Measurements from ENCODE around the gene RNF26.

The RNF26 gene

DNA sequence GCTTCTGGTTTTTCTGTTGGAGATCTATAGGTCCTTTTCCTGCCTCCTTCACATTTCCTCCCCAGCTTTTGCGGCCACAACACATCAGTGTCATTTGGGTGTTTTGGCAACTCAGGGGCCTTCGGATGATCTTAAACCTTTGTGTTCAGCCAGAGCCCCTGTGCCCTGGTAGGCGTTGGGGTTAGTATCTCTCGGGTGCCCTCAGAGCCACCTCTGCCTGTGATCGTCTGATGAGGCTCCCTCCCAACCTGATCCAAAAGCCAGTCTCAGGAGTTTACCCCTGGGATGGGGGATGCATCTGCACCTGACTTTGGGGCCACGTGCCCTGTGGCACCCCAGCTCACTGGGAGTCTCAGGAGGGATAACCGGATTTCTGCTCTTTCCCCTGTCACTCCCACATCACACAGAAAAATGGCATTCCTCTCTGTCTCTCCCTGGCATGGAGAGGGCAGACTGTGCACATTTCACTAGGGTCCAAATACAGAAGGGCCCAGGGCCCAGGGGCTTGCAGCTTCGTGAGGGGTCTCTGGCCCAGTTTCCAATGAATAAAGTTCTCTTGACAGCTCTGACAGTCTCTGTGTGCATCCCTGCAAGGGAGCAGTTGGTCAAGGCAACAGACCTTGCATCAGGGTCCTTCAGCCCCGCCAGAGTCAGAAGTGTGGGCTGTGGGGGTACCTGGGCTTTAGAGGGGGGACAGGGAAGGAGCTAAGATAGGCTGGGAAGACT is 2.6 kb downstream of the RNF26 start:
- DNase-seq (ENCODE audit: low read depth): no peak

DNA sequence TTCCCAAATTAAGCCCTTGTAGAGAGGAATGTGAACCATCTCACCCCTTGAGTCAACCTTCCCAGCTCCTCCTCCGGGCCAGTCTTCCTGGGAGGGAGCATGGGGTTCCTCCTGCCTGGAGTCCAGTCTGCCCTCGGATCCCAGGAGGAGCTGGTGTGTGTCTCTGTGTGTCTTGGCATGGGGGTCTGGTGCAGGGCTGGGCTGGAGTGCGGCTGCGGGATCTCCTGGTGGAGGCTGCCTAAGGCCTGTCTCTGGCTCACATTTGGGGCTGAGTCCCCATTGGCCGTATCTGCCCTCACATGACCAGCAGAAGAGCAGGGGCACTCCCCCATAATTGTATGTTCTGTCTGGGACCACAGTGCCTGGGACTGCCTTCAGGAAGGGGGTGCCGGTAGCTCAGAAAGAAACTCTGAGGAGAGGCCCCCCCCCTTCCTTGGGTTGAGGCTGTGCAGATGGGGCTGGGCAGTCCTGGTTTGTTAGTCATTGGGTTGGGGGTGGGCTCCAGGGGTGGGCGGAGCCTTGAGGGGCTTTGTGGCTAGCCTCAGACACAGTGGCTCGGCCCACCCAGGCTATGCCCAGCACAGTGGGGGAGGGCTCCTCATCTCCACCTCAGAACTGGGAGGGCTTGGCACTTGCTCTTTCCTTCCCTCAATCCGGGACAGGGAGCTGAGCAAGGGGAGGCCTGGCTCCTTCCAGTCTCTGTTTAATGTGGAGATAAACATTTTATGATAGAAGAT is 3.4 kb downstream of the RNF26 start:
- no peak for DNase-seq (ENCODE audit: low read depth)

DNA sequence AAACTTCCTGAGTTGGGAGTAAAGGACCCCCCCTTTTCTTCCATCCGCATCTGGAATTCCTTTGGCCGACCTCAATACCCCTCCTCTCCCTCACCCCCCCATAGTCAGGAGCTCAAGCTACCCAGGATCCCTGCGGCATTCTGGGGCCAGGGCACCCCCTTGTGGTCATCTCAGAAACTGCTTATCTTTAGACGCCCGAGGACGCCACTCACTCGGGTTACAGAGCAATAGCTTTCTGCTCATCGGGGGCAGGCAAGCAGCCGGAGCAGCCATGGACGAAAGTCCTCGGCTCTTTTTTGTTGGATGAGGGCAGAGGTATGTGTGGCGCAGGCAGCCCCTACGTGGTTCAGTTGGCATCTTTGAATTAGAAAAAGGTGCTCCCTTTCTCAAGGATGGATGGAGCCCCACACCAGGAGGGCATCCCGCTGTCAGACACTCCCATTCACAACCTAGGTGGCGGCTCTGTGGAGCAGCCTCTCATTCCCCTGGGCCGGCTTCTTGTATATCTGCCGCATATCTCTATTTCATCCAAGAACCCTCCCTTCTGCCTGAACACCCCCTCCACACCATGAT is 4.1 kb downstream of the RNF26 start:
- peak; percentile 54 for DNase-seq (ENCODE audit: low read depth)

DNA sequence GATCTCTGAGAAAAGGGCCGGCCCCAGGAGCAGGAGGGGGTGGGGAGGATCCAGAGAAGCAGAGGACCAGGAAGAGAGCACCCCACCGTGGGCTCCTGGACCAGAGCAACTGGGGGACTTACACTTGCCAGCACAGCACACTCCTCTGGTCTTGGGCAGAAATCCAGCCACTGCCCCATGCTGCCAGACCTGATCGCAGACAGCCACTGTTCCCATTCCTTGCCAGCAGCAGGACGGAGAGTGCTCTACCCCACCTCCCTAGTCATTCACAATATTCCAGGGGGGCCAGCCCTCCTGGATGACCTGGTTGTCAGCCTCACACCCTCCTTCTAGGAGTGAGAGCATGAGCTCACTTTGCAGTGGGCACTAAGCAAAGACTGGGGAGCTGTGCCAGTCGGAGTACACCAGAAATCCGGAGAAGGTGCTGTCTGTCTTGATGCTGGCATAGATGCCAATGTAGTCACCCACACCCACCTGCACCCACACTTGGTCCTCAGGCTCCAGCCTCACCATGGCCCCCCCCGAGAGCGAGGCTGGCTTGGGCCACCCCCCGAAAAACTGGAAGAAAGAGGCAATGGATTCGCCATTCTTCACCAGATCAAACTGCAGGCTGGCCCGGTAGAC is 4.8 kb downstream of the RNF26 start:
- no peak for DNase-seq (ENCODE audit: low read depth)

DNA sequence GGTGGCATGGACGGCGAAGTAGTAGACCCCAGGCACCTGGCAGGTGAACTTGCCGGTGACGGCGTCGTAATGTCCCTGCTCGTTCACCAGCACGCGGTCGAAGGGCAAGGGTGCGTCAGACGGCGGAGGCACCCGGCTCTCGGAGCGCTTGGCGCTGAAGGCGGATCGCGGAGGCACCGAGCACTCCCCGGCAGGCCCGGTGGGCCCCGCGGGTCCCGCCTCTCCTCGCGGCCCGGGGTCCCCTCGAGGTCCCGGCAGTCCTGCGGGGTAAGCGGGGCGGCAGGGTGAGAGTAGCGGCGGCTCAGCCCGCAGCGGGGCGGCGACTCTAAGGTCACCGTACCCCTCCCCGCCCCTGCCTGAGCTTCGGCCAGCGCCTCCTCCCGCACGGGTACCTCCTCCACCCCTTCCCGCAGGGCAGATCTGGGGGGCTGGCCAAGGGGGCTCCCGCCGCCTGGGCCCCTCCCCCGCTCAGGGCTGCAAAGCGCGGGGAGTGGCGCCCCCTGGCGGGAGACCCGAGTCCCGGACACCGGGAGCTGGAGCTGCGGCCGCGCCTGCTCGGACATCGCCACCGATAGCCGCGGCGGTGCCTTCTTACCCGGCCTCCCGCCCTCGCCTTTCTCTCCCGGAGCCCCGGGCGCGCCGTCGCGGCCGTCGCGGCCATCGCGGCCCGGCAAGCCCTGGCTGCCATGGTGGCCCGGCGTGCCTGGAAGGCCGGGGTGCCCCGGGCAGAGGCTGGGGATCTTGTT is 5.4 kb downstream of the RNF26 start:
- DNase-seq (ENCODE audit: low read depth): peak; percentile 30

DNA sequence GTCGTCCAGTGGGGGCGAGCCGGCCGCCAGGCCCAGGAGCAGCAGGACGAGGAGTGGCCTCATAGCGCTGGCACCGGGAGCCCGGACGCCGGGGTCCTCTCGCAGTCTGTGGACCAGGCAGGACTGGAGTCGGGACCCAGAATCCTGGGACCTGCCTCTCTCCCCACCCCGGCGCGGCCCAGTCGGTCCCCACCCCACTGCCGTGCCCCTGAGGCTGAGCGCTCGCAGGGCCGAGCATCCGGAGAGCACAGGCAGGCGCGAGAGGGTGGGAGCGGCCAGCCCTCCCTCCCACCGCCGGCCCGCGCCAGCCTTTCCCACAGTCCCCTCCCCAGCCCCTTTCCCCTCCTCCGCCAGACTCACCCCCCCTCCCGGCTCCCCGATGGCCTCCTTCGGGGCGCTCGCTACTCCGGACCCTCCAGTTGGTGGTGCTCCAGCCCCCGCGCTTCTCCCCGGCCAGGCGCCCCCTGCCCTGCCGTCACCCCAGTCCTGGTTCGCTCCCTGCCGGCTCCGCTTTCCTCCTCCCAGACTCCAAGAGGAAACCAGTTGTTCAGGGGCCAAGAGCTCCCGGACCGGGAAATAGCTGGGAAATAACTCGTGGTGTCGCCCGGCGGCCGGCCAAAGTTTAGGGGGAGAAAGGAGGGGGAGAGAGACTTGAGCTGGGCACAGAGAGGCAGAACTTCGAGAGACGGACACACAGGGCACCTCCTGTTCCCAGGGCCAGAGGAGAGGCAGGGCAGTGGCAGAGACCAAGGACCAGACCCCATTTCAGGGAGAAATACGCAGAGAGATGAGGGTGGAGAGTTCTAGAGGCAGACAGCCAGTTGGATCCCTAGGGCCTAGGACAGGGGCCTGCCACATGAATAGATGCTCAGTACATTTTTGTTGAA is 6.3 kb downstream of the RNF26 start, which contains the start of gene C1QTNF5:
TSS of gene C1QTNF5 (minus strand) at position 549 of the 887 bp plus-strand sequence. CDS start at position 63, 486 bp downstream.
- no peak for DNase-seq (ENCODE audit: low read depth)

DNA sequence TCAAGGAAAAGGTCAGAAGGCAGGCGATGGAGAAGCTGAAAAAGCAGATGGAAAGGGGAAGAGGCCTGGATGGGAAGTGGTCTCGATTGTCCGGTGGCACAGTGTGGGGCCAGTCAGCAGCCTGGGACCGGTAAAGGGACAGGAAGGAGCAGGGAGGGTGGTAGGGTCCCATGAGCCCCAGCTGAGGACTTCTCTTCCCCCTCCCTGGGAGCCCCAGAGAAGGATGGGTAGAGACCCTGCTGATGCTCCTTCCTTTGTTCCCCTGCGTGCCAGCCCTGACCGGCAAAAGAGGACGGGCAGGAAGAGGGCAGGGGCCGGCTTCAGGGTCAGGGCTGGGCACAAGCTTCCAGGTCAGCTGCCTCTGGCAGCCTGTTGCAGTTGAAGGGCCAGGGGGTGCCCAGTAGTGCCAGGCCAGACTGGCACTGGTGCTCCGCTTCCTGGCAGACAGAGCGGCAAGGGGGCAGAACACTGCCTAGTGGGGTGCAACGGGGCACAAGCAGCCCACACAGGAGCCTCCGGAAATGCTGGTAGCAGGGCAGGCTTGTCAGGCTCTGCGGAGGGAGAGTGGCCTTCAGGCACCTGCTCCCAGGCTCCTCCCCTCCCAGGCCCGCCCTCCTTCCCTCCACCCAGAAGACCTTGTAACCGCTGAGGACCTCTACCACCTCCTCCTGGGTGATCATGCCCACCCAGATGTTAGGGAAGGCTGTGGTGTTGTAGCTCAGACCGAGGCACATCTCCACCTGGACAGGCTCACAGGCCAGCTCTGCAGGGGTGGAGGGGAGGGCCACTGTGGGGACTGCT is 7.1 kb downstream of the RNF26 start:
- no peak for DNase-seq (ENCODE audit: low read depth)

DNA sequence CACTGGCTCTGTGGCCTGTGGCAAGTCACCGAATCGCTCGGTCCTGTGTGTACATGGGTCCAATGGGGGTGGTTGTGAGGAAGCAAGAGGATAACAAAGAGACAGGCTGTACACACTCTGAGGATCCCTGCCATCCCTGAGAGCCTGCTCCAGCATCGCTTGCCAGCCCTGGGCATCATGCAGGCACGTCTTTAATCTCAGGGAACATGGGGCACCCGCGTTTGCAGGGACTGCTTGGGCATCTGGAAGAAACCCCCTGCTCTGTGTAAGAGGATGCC is 7.6 kb downstream of the RNF26 start:
- DNase-seq (ENCODE audit: low read depth): no peak

DNA sequence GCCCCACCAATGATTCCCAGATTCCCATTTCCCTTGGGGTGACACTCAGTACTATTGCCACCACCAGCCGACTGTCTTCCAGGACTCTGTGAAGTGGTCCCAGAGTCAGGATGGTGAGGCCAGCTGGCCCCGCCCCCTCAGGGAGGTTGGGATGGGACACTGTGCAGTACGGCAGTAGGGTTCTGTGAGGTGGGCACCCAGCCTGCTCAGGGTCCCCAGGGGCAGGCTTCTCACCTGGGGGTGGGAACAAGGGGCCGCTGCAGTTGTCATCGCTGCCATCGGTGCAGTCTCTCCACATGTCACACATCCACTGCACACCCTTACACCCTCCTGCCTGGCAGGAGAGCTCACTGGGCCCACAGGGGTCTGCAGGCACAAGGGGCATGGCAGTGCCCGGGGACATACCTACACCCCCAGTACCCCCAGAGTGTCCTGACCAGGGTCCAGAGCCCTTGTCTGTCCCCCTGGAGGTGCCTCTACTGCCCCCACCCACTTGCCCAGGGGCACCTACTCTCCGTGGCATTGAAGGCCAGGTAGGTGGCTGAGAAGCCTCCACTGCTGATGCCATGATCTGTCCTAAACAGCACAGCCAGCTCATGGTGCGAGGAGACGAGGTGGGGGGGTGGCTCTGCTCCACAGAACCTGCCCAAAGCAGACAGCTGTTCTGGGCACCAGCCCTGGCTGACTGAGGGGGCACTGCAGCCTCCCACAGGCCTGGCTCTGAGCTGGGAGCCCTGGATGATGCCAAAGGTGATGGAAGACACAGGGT is 8.2 kb downstream of the RNF26 start:
- no peak for DNase-seq (ENCODE audit: low read depth)

DNA sequence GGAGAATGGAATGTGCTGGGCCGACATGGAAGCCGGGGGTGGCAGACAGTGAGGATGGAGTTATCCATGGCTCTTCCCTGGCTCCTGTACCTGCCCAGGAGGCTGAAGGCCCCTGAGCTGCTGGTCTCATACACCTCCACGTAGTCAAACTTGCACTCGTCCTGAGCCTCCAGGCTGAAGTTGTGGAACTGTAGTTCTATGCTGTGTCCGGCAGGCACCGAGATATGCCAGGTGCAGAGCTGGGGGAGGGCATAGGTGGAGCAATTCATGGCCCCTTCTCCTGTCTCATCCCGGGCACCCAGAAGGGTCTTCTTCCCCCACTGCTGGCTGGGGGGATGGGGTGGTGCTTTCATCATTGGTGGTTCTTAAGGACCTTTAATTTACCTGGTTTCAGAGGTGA is 9.4 kb downstream of the RNF26 start:
- no peak for DNase-seq (ENCODE audit: low read depth)

DNA sequence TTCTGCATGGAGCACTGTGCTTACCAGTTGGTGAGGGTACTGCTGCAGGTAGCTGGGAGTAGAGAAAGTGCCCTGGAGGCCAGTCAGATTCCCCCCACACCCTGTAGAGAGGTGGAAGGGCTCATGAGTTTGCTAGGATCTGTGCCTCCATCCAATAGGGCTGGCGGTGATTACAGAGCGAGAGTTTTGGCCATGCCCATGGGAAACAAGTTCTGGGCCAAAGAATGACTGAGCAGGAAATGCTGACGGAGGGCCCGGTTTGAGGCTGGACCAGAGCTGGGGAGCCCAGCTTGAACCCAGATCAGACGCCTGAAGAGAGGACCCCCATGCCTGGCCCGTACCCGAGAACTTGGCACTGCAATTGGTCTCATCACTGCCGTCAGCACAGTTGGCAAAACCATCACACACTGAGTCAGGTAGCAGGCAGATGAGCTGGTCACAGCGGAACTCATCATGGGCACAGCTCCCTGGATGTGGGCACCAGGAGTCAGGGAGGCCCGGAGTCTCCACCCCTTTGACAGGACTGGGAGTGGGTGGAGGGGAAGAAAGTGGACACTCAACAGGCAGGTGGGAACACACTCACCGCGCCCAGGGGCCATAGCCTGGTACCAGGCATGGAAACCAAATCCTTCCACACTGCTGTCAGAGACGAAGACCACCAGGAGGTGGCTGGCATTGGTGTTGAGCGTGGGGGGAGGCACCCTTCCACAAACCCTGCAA is 10.1 kb downstream of the RNF26 start:
- DNase-seq (ENCODE audit: low read depth): no peak

DNA sequence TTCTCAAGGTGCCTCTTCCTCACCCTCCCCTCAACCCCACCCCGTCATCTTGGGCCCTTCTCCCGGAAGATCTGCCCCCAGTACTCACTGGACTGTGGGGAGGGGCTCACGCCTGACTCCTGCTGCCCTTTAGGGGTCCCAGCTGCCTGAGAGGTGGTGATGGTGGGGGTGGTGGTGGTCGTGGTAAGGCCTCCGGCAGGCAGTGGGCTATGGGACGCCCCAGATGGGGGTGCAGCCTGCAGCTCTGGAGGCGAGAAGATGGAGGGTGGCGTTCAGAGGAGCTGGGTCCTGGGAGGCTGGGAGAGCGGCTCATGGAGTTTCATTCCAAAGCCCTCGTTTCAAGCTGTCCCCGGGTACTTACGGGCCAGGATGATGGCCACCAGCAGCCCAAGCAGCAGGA is 11.4 kb downstream of the RNF26 start:
- DNase-seq (ENCODE audit: low read depth): no peak

DNA sequence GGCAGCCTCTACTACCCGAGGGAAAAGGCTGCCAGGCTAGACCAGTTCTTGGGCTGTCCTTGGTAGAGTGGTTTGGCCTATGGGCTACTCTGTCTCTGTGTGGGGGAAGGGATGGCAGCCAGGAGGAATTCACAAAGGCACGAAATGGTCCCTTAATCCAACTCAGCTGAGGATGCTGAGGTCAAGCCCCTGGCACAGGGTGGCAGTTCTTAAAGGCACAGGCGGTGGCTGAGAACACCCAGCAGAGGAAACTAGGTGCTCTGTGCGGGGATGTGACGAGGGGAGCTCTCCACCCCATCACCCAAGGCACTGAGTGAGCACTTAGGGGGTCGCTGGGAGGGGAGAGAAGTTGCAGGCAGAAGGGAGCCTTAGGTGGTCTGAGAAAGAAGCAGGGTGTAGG is 12.3 kb downstream of the RNF26 start, which contains the start of gene MFRP:
TSS of gene MFRP (minus strand) at position 101 of the 400 bp plus-strand sequence. CDS start 192 bp downstream, outside the sequence.
- DNase-seq (ENCODE audit: low read depth): no peak

DNA sequence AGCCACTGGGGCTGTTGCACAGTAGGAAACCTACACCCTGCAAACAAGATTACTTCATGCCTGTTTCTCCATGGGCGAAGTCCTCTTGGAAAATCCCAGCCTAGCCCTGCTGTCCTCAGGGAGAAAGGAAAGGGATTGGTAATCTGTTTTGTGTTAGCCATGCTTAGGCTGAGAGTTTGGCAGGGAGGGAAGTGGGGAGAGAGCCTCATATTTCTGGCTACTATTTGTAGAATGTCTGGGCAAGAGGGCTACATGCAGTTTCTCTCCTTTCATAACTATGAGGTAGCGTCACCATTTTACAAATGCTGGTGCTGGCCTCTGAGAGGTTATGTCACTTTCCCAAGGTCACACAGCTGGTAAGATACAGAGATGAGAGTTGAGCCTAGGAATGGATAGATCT is 12.9 kb downstream of the RNF26 start:
- DNase-seq (ENCODE audit: low read depth): no peak

DNA sequence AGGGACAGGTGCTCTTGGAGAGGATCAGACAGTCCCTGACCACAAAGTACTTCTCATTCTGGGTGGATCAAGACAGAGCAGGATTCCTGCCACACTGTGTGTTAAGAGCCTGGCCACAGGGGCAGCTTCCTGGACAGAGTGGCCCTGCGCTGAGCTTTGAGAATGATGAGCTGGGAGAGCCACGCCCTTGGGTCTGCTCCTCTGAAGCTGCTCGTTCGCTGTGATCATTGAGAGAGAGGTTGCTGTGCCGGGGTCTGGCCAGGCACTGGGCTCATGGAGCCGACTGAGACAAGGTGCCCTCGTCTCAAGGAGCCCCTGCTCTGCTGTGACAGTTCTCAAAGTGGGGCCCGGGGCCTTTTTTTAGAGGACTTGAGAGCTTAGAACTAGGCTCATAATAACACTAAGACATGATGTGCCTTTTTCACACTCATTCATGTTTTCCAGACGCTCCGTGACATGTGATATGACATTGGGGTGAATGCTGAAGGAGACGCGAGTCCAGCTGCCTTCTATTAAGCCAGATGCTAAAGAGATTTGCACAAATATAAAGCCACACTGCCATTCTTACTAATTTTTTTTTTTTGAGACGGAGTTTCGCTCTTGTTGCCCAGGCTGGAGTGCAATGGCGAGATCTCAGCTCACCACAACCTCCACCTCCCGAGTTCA is 13.7 kb downstream of the RNF26 start:
- no peak for DNase-seq (ENCODE audit: low read depth)

DNA sequence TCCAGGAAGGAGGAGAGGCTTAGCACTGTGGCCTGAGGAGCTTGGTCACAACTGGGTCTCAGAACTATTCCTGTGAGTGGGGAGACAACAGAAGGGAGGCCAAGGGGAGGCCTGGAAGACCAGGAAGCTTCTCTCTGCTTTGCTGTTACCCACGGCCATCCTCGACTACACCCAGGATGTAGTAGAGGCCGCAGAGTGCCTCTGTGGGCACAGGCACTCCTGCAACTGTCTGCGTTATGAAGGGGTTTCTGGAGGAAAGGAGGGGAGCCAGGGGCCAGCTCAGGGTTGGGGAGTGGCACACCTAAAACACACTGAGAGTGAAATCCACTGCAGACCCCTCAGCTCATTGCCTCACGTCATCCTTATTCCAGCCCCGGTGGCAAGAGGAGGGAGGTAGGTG is 16.0 kb downstream of the RNF26 start:
- no peak for DNase-seq (ENCODE audit: low read depth)

DNA sequence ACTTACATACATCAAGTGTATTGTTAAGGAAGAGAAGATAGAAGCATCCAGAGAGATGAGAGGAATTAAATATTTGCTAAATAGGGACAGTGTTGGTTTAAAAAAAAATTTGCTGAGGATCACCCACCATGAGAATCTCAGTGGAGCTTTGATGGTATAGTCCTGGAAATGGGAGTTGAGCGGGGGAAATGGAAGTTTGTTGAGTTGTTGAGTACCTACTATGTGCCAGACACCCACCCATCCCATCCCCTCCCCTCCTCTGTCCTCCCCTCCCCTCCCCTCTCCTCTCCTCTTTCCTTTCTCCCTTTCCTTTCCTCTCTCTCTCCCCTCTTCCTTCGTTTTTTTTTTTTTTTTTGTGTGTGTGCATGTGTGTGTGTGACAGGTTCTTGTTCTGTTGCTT is 16.9 kb downstream of the RNF26 start:
- DNase-seq (ENCODE audit: low read depth): no peak

DNA sequence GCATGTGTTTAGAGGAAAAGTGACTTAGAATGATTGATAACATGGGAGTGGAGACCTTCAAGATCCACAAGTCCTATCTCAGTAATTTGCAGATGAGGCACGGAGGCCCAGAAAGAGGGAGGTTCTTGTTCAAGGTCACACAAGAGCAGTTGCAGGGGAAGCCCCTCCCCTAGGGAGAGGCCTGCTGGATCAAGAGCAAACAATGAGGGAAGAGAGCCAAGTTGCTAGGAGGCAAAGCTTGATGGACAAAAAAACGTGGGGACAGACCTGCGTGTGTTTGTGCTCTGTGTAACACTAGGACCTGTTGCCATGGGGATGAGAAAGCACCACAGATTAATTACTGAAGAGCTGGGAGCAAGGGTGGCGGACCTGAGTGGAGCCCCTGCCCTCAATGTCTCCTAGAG is 18.5 kb downstream of the RNF26 start:
- no peak for DNase-seq (ENCODE audit: low read depth)

Measured in activated T-cell treated with anti-CD3 and anti-CD28 coated beads for 1 hour (primary cell).